ENCODE results near the gene IL17D. TPM values are rescaled to one million over a fixed set of nuclear protein-coding genes. Genes with fewer than 3 reads are reported as not detected.

IL17D gene
- total RNA-seq, 2 experiments from 2014 or later: 0.49 to 0.54 TPM

GRCh38 chr13:20686863-20687579 is 16.5 kb upstream of the IL17D start:
- H3K27ac Mint-ChIP-seq: no peak overlapping the region
- CTCF ChIA-PET: interaction anchor here (1.4 kb wide), 1 partner anchor 9 kb away, joined by 3 read pairs; no protein-coding TSS in a partner anchor
- no peaks in the 10 kb centered on the region for H3K36me3 Mint-ChIP-seq (ENCODE audit: low read depth)
- no peak overlapping the region for H3K4me3 Mint-ChIP-seq
- no peaks in the 10 kb centered on the region for H3K4me1 Mint-ChIP-seq (ENCODE audit: low read depth)
- TF ChIP-seq, protein P1, sequence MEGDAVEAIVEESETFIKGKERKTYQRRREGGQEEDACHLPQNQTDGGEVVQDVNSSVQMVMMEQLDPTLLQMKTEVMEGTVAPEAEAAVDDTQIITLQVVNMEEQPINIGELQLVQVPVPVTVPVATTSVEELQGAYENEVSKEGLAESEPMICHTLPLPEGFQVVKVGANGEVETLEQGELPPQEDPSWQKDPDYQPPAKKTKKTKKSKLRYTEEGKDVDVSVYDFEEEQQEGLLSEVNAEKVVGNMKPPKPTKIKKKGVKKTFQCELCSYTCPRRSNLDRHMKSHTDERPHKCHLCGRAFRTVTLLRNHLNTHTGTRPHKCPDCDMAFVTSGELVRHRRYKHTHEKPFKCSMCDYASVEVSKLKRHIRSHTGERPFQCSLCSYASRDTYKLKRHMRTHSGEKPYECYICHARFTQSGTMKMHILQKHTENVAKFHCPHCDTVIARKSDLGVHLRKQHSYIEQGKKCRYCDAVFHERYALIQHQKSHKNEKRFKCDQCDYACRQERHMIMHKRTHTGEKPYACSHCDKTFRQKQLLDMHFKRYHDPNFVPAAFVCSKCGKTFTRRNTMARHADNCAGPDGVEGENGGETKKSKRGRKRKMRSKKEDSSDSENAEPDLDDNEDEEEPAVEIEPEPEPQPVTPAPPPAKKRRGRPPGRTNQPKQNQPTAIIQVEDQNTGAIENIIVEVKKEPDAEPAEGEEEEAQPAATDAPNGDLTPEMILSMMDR (IDR thresholded peaks at IDR 0.05): no peak
- no peaks in the 10 kb centered on the region for H3K9me3 Mint-ChIP-seq
- no peaks in the 10 kb centered on the region for H3K27me3 Mint-ChIP-seq
- POLR2A ChIA-PET: interaction anchor here (1.0 kb wide), 1 partner anchor 130 kb away, joined by 3 read pairs; no protein-coding TSS in a partner anchor
- DNase-seq (no peak), ATAC-seq (no peak)
- intact Hi-C loops (cut with micrococcal nuclease): no loop called here

GRCh38 chr13:20689291-20689690 is 14.2 kb upstream of the IL17D start:
- no peaks in the 10 kb centered on the region for H3K36me3 Mint-ChIP-seq (ENCODE audit: low read depth)
- no peaks in the 10 kb centered on the region for H3K27me3 Mint-ChIP-seq
- no peak for DNase-seq
- H3K4me3 Mint-ChIP-seq: no peak overlapping the region
- H3K27ac Mint-ChIP-seq: no peak overlapping the region
- CTCF ChIA-PET: no interaction called here
- no peak for ATAC-seq
- TF ChIP-seq, protein P1 (IDR thresholded peaks at IDR 0.05): no peak
- H3K9me3 Mint-ChIP-seq: no peaks in the 10 kb centered on the region
- POLR2A ChIA-PET: interaction anchor here (0.6 kb wide), 1 partner anchor 328 kb away, joined by 5 read pairs; no protein-coding TSS in a partner anchor
- intact Hi-C loops (cut with micrococcal nuclease): no loop called here
- no peaks in the 10 kb centered on the region for H3K4me1 Mint-ChIP-seq (ENCODE audit: low read depth)

GRCh38 chr13:20691616-20692015 is 11.9 kb upstream of the IL17D start:
- Mint-ChIP-seq H3K4me1 (ENCODE audit: low read depth) (no peaks in the 10 kb centered on the region), H3K27ac (no peak overlapping the region), H3K27me3 (peaks cover 4% of the 10 kb centered on the region), H3K4me3 (no peak overlapping the region), H3K36me3 (ENCODE audit: low read depth) (no peaks in the 10 kb centered on the region), H3K9me3 (no peaks in the 10 kb centered on the region)
- ChIA-PET POLR2A (interaction anchor here (0.6 kb wide), 1 partner anchor 315 kb away, joined by 4 read pairs; no protein-coding TSS in a partner anchor), CTCF (no interaction called here)
- ATAC-seq (no peak), DNase-seq (no peak)
- intact Hi-C loops (cut with micrococcal nuclease): no loop called here
- TF ChIP-seq, protein P1 (IDR thresholded peaks at IDR 0.05): no peak

GRCh38 chr13:20696073-20696472 is 7.4 kb upstream of the IL17D start:
- Mint-ChIP-seq H3K36me3 (ENCODE audit: low read depth) (no peaks in the 10 kb centered on the region), H3K9me3 (no peaks in the 10 kb centered on the region), H3K4me1 (ENCODE audit: low read depth) (no peaks in the 10 kb centered on the region), H3K27me3 (peaks cover 21% of the 10 kb centered on the region), H3K27ac (no peak overlapping the region), H3K4me3 (no peak overlapping the region)
- CTCF ChIA-PET: no interaction called here
- intact Hi-C loops (cut with micrococcal nuclease): no loop called here
- TF ChIP-seq, protein P1 (IDR thresholded peaks at IDR 0.05): no peak
- POLR2A ChIA-PET: no interaction called here
- no peak for DNase-seq
- ATAC-seq: no peak

DNA sequence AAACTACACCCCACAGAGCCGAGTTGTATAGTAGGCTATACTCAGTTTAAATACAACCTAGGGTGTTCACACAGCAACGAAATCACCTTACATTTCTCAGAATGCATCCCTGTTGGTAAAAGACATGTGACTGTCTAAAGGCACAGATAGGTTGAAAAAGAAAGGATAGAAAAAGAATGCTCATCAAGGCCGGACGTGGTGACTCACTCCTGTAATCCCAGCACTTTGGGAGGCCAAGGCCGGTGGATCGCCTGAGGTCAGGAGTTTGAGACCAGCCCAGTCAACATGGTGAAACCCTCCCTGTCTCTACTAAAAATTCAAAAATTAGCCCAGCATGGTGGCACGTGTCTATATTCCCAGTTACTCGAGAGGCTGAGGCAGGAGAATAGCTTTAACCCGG is 3.8 kb upstream of the IL17D start:
- H3K9me3 Mint-ChIP-seq: no peaks in the 10 kb centered on the region
- ATAC-seq (no peak), DNase-seq (no peak)
- peaks cover 24% of the 10 kb centered on the region for H3K27me3 Mint-ChIP-seq
- peaks cover 11% of the 10 kb centered on the region for H3K4me1 Mint-ChIP-seq (ENCODE audit: low read depth)
- CTCF ChIA-PET: no interaction called here
- TF ChIP-seq, protein P1 (IDR thresholded peaks at IDR 0.05): no peak
- POLR2A ChIA-PET: no interaction called here
- H3K36me3 Mint-ChIP-seq (ENCODE audit: low read depth): no peaks in the 10 kb centered on the region
- H3K4me3 Mint-ChIP-seq: no peak overlapping the region
- no peak overlapping the region for H3K27ac Mint-ChIP-seq
- intact Hi-C loops (cut with micrococcal nuclease): no loop called here

Measured in activated CD8-positive, alpha-beta T cell treated with anti-CD3 and anti-CD28 coated beads for 36 hours (primary cell).